Endothelial cell of umbilical vein (primary cell): Measurements from ENCODE around the gene HYLS1. TPM values are rescaled to one million over a fixed set of nuclear protein-coding genes. Genes with fewer than 3 reads are reported as not detected.

Experiments used
- BruUV-seq: library from RNA; stranded (reverse); fragments of 400-500 nt; replicated peaks from 2 replicates; lab custom pipeline; 2021; lab: Mats Ljungman, UMichigan
- CTCF ChIA-PET: fragments of 300-600, 350-600 bp; sonication (Branson Sonifier 250); formaldehyde crosslinking; loops from one replicate; lab custom pipeline; 2021; ENCODE audit warnings: antibody characterized with exemption, inconsistent platforms; lab: Charles Lee
- POLR2A ChIA-PET: fragments of 300-600, 350-600 bp; sonication (Branson Sonifier 250); formaldehyde crosslinking; loops from one replicate; lab custom pipeline; 2021; ENCODE audit warnings: antibody characterized with exemption, inconsistent platforms; lab: Charles Lee
- DNase-seq: peaks from one replicate; pipeline ENCODE4 v3.0.0-alpha.2; 2011; ENCODE audit warnings: low read depth, low spot score
- FAIRE-seq: peaks from 2 replicates; lab custom pipeline; 2011; peaks lifted over from hg19 to GRCh38; lab: Jason Lieb, UNC
- H2AFZ ChIP-seq: 2 replicates; pipeline ENCODE4 v1.6.0; 2012; ENCODE audit warnings: low read depth, low read length, control low read depth, inconsistent platforms
- H3K27ac ChIP-seq: 2 replicates; pipeline ENCODE4 v1.5.1; 2011; ENCODE audit warnings: low read depth, mild to moderate bottlenecking, control low read depth, low read length, moderate library complexity; ENCODE audit not compliant: insufficient read depth
- H3K27me3 ChIP-seq, 2 experiments: 2 replicates each; pipeline versions ENCODE4 v1.6.0 to v1.6.1; 2011; ENCODE audit warnings: low read length in 2 of 2, mixed read lengths in 1 of 2; ENCODE audit not compliant: control insufficient read depth in 2 of 2, insufficient read depth in 2 of 2
- H3K36me3 ChIP-seq, 2 experiments: 2 replicates in 1 of 2; 3 replicates in 1 of 2; pipeline ENCODE4 v1.5.1; 2011; ENCODE audit warnings: low read length in 2 of 2, mild to moderate bottlenecking in 1 of 2, moderate library complexity in 1 of 2; ENCODE audit not compliant: control insufficient read depth in 2 of 2, insufficient read depth in 2 of 2; ENCODE audit errors: extremely low read depth in 1 of 2
- H3K4me1 ChIP-seq: 3 replicates; pipeline ENCODE4 v1.5.1; 2011; ENCODE audit warnings: mild to moderate bottlenecking, low read length; ENCODE audit not compliant: control insufficient read depth, insufficient read depth; ENCODE audit errors: extremely low read depth
- H3K4me2 ChIP-seq: 2 replicates; pipeline ENCODE4 v1.6.1; 2011; ENCODE audit warnings: low read length, control low read depth, mixed read lengths; ENCODE audit not compliant: insufficient read depth
- H3K4me3 ChIP-seq, 3 experiments: fragments of 200-600 bp in 1 of 3; sonication (generic), shearing (Covaris generic) in 1 of 3; replicated peaks in 1 of 3; 2 replicates each; pipeline ENCODE4 v1.5.1; 2011 to 2016; ENCODE audit warnings: control low read depth in 3 of 3, low read length in 3 of 3, mild to moderate bottlenecking in 2 of 3, inconsistent platforms in 1 of 3, low read depth in 1 of 3, moderate library complexity in 1 of 3; ENCODE audit not compliant: insufficient read depth in 1 of 3
- H3K79me2 ChIP-seq: 2 replicates; pipeline ENCODE4 v1.6.0; 2012; ENCODE audit warnings: low read length, inconsistent platforms; ENCODE audit not compliant: control insufficient read depth, insufficient read depth
- H3K9ac ChIP-seq: replicated peaks from 2 replicates; pipeline ENCODE3; 2011; ENCODE audit warnings: low read length, control low read depth; ENCODE audit not compliant: insufficient read depth; ENCODE audit errors: extremely low read depth
- H3K9me1 ChIP-seq: replicated peaks from 3 replicates; pipeline ENCODE4 v1.6.0; 2011; ENCODE audit warnings: mild to moderate bottlenecking, low read length; ENCODE audit not compliant: control insufficient read depth, insufficient read depth; ENCODE audit errors: extremely low read depth
- H3K9me3 ChIP-seq: replicated peaks from 2 replicates; pipeline ENCODE4 v1.5.1; 2012; ENCODE audit warnings: low read length, inconsistent platforms; ENCODE audit not compliant: control insufficient read depth, insufficient read depth
- H4K20me1 ChIP-seq: replicated peaks from 2 replicates; pipeline ENCODE3; 2011; ENCODE audit warnings: mild to moderate bottlenecking, low read length; ENCODE audit not compliant: control insufficient read depth, insufficient read depth; ENCODE audit errors: extremely low read depth
- EZH2 ChIP-seq: IDR thresholded peaks from 2 replicates; pipeline ENCODE4 v1.6.1; 2012; ENCODE audit warnings: borderline replicate concordance, low read depth, mild to moderate bottlenecking, moderate library complexity, low read length, inconsistent platforms; ENCODE audit not compliant: severe bottlenecking
- FOS ChIP-seq: IDR thresholded peaks from 2 replicates; pipeline ENCODE4 v1.6.1; 2011; ENCODE audit warnings: mild to moderate bottlenecking, low read length, moderate library complexity, borderline replicate concordance; ENCODE audit not compliant: insufficient read depth
- GATA2 ChIP-seq: IDR thresholded peaks from 2 replicates; pipeline ENCODE4 v1.7.0; 2011; ENCODE audit warnings: low read depth, mild to moderate bottlenecking, moderate library complexity, mixed read lengths, low read length; ENCODE audit not compliant: insufficient read length, insufficient read depth
- JUN ChIP-seq: IDR thresholded peaks from 2 replicates; pipeline ENCODE4 v1.6.1; 2011; ENCODE audit warnings: borderline replicate concordance, low read depth; ENCODE audit not compliant: insufficient read length, insufficient read depth
- MYC ChIP-seq: IDR thresholded peaks from one replicate; pipeline ENCODE4 v1.6.1; 2011; ENCODE audit warnings: mild to moderate bottlenecking, low read depth, low read length
- POLR2A ChIP-seq: IDR thresholded peaks from 2 replicates; pipeline ENCODE4 v1.6.1; 2012; ENCODE audit warnings: low read depth, mild to moderate bottlenecking, control low read depth, low read length
- POLR2AphosphoS5 ChIP-seq: IDR thresholded peaks from 2 replicates; pipeline ENCODE4 v1.6.1; 2012; ENCODE audit warnings: low read depth, mild to moderate bottlenecking, control low read depth, low read length, moderate library complexity; ENCODE audit not compliant: insufficient read depth
- dilution Hi-C: fragments of 300-500 bp; cut with MboI; formaldehyde crosslinking; loops from one replicate; pipeline ENCODE4 v1.15.0; 2019; ENCODE audit warnings: low sequenced_read_pairs; ENCODE audit not compliant: extremely low pct_ligation_motif_present
- intact Hi-C: fragments of 100-400 bp; cut with micrococcal nuclease; formaldehyde crosslinking; loops from one replicate; pipeline ENCODE4 v1.10.0; 2022
- polyA plus RNA-seq, 4 experiments: library from polyadenylated mRNA; depleted of rRNA in 3 of 4; stranded (reverse) in 3 of 4; unstranded in 1 of 4; fragments of >200 nt; gene quantifications; 2 replicates each; pipeline versions ENCODE4 v1.2.1 to v1.2.3, GENCODE V29; 2011 to 2012; ENCODE audit warnings: missing spikeins in 1 of 4
- total RNA-seq: library from RNA; stranded (reverse); gene quantifications from 2 replicates; pipeline ENCODE4 v1.2.3, GENCODE V29; 2021
- TF ChIP-seq, protein P1 (sequence below): IDR thresholded peaks from 2 replicates; pipeline ENCODE4 v1.6.1; 2011; ENCODE audit not compliant: insufficient read depth, insufficient read length
- TF ChIP-seq, protein P2 (sequence below), 2 donors: IDR thresholded peaks; 1 replicate in 1 of 2; 2 replicates in 1 of 2; pipeline ENCODE4 v1.5.1; 2011; ENCODE audit warnings: low read length in 2 of 2, mild to moderate bottlenecking in 2 of 2, moderate library complexity in 2 of 2, control low read depth in 1 of 2, inconsistent platforms in 1 of 2, low read depth in 1 of 2; ENCODE audit not compliant: insufficient read depth in 1 of 2; ENCODE audit errors: extremely low read depth in 1 of 2

The HYLS1 gene
- total and polyA plus RNA-seq, 2 donors (not counting 3 experiments of a cell fraction or from before 2014, with no cell fraction given): 4.7 to 12.6 TPM

DNA sequence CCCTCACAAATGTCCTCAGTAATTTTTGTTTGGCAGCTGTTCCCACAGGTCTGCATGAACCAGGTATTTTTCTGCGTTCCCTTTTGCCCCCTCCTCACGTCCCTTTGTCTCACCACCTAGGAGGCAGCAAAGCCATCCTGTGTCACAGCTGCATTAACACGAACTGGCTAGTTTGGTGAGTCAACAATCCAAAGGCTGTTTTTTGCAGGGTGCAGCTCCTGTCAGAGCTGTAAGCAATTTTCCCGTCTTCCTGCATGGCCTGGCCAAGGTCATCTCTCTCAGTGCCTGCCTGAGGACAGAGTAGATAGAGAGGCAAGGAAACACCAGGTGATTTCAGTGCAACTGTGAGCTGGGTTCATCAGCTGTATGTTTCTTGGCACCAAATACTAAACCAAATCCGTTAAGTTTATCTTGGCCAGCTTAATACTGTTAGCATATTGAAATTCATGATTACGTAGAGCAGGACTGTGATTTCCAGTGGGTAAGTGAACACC lies 37.8 kb downstream of the HYLS1 start:
- Histone ChIP-seq H2AFZ (no peak overlapping the region), H3K4me2 (no peak overlapping the region), H3K79me2 (no peaks in the 10 kb centered on the region), H3K4me3 (no peak overlapping the region), H3K27me3 (peaks cover 2 to 7% of the 10 kb centered on the region in 2 experiments), H3K9me3 (no peaks in the 10 kb centered on the region), H3K36me3 (no peaks in the 10 kb centered on the region), H4K20me1 (no peaks in the 10 kb centered on the region), H3K27ac (no peak overlapping the region), H3K9ac (no peak overlapping the region), H3K9me1 (no peaks in the 10 kb centered on the region), H3K4me1 (no peaks in the 10 kb centered on the region)
- FAIRE-seq (no peak), DNase-seq (peak; percentile 37)
- dilution Hi-C loops: no loop called here
- POLR2A ChIA-PET: no interaction called here
- TF ChIP-seq, protein P1, sequence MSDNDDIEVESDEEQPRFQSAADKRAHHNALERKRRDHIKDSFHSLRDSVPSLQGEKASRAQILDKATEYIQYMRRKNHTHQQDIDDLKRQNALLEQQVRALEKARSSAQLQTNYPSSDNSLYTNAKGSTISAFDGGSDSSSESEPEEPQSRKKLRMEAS: no peak
- no peak for TF ChIP-seq GATA2
- no peak for TF ChIP-seq JUN
- TF ChIP-seq, protein P2, sequence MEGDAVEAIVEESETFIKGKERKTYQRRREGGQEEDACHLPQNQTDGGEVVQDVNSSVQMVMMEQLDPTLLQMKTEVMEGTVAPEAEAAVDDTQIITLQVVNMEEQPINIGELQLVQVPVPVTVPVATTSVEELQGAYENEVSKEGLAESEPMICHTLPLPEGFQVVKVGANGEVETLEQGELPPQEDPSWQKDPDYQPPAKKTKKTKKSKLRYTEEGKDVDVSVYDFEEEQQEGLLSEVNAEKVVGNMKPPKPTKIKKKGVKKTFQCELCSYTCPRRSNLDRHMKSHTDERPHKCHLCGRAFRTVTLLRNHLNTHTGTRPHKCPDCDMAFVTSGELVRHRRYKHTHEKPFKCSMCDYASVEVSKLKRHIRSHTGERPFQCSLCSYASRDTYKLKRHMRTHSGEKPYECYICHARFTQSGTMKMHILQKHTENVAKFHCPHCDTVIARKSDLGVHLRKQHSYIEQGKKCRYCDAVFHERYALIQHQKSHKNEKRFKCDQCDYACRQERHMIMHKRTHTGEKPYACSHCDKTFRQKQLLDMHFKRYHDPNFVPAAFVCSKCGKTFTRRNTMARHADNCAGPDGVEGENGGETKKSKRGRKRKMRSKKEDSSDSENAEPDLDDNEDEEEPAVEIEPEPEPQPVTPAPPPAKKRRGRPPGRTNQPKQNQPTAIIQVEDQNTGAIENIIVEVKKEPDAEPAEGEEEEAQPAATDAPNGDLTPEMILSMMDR (IDR thresholded peaks at IDR 0.05; ENCODE audit: extremely low read depth in 1 of 2, insufficient read depth in 1 of 2, low read depth in 1 of 2, low read length in 2 of 2): no peak
- no peak for TF ChIP-seq POLR2A
- TF ChIP-seq MYC: no peak
- no peak for TF ChIP-seq FOS
- no peak for TF ChIP-seq POLR2AphosphoS5
- TF ChIP-seq EZH2: no peak
- intact Hi-C loops: loop anchor here (10.0 kb wide), 1 partner anchor 340 kb away; the partner anchor contains the start of genes FOXRED1 and SRPRA
- CTCF ChIA-PET: interaction anchor here (5.1 kb wide), 1 partner anchor 268 kb away, joined by 113 read pairs; no protein-coding TSS in a partner anchor
- BruUV-seq: no TSS peak
